ENCODE results near the gene GPER1.

Gene GPER1

DNA sequence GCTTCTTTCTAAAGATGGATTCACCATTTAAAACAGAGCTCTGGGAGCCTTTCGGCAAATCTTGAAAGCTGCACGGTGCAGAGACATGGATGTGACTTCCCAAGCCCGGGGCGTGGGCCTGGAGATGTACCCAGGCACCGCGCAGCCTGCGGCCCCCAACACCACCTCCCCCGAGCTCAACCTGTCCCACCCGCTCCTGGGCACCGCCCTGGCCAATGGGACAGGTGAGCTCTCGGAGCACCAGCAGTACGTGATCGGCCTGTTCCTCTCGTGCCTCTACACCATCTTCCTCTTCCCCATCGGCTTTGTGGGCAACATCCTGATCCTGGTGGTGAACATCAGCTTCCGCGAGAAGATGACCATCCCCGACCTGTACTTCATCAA is 3.7 kb downstream of the GPER1 start:
- no peak for DNase-seq

DNA sequence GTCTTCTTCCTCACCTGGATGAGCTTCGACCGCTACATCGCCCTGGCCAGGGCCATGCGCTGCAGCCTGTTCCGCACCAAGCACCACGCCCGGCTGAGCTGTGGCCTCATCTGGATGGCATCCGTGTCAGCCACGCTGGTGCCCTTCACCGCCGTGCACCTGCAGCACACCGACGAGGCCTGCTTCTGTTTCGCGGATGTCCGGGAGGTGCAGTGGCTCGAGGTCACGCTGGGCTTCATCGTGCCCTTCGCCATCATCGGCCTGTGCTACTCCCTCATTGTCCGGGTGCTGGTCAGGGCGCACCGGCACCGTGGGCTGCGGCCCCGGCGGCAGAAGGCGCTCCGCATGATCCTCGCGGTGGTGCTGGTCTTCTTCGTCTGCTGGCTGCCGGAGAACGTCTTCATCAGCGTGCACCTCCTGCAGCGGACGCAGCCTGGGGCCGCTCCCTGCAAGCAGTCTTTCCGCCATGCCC is 4.3 kb downstream of the GPER1 start:
- no peak for DNase-seq

DNA sequence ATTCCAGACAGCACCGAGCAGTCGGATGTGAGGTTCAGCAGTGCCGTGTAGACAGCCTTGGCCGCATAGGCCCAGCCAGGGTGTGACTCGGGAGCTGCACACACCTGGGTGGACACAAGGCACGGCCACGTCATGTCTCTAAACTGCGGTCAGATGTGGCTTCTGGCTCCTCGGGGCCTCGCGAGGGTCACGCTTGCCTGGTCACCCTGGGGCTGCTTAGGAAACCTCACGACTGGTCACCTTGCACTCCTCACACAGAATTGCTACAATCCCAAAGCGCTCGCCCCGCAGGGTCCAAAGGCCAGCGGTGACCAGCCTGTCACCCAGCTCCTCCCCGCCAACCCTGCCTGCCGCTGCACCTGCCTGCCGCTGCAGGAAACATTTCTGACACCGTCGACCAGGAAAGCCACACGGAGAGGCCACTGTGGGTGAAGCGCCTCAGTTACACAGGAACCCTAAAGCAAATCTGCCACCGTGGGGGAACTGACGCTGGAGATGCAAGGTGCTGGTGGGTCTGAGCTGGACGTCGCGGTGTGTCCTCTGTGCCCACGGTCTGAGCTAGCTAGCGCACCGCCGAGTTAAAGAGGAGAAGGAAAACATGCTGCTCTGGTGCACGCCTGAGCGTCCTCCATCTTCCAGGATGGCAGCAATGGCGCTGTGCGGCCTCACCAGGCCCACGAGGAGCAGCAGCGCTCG is 5.0 kb downstream of the GPER1 start:
- no peak for DNase-seq

DNA sequence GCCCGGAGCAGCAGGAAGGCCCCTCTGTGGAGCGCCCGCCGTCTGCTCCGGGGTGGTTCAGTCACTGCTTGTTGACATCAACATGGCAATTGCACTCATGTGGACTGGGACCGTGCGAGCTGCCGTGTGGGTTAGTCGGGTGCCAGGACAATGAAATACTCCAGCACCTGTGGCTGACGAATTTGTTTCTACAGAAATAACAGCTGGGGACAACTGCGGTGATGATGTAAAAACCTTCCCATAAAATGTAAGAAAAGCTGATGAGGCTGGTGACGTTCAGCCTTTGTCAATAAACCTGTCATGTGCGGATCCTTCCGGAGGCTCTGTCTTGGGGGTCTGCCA is 5.6 kb downstream of the GPER1 start:
- DNase-seq = no peak

DNA sequence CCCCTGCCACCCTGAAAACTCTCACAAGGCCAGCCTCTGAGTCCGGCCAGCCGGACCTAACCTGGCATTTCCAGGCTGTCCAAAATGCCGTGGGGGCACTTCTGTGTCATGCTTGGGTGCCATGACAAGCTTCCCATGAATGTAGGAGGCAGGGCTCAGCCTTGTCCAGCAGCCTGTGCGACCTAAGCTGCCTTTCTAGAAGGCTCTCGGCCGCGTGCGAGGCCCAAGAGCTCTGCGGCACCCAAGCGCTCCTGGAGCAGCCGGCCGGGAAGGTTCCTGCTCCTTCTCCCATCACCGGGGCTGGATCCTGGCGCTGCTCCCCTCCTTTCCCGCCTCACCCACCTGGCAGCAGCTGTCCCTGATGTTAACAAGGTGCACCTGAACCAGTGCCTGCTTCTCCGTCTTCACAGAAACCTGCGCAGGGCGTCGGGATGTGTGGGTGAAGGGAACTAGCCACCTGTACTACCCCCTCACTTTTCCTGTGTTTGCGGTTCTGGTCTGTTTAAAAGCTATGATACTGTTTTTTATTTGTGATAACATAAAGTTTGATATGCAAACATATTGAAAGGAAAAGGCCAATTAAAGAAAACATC is 6.1 kb downstream of the GPER1 start:
- DNase-seq = no peak

DNA sequence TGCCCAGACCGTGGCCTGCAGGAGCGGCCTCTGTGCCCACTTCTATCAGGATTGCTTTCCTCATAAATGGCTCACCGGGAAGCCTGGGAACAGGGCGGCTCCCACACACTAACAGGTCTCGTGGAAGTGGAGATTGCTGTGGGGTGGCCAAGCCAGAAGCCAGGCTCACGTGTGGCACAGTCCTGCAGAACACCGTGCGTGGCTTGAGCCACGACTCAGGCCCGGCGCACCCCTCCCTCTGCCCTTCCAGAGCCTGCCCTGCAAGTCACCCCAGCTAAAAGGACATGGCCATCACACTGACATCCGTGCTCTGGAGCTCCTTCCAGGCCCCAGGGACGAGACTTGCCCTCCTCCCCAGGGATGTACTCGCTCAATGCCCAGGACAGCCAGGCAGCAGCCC is 7.0 kb downstream of the GPER1 start:
- DNase-seq = no peak

DNA sequence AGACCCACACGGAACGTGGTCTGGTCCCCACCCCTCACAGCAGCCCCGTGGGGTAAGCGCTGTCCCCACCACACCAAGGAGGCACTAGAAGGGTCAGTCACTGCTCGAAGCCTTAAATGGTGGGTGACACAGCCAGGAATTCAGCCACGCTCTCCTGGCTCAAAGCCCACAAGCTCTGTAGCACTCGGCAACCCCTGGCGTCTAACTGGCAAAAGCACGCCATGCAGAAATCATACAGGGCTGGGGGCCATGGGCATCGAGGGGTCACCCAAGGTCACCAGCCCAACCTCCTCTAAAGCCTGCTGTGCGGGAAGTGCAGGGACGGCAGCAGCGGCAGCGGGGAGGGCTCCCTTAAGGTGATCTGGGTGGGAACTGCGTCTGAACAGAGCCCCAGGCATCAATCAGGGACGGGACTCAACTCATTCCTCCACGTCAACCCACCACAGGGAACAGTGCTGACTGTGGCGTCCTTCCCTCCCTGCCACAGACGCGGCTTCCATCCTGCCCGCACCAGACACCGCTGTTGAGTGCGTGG is 7.8 kb downstream of the GPER1 start:
- DNase-seq = no peak

DNA sequence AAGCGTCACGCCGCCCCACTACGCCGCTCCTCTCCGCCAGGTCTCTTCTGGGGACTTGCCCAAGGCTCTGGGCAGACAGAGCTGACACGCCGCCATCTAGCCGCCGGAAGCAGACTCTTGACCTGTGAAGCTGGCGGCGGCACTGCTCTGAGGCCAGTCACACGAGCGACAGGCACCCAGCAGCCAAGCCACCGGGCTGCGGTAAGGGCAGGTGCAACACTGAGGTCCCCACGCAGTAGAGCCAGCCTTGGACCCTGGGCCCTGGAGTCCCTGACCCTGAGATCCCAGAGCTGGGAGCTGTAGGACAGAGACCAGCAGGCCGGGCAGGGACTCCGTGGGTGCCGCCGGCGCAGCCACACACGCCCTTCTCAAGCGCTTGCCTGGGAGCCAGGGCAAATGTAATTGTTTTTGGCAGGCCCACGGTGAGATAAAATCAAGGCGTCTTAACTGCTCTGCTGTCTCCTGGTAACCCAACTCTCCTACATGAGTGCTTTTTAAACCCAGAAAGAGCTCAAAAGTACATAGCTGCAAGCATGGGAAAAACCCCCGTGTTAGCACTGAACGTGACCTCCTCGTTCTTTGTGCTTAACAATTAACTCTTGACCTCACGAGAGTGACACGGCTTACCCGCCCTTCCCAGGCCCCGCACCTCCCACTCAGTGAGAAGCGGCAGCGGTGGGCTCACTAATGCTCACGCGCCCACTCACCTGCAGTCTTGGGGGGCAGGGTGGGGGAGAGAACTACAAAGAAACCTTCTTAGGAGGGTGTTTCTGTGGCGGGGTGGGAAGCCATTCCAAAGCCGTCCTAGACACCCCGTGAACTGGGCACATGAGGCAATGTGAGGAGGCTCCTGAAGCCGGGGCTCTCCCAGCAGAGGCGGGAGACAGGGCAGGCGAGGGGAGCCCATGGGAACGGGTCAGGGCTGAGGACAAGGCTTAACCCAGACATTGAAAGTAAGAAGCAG is 8.5 kb downstream of the GPER1 start:
- DNase-seq = peak; percentile 22

DNA sequence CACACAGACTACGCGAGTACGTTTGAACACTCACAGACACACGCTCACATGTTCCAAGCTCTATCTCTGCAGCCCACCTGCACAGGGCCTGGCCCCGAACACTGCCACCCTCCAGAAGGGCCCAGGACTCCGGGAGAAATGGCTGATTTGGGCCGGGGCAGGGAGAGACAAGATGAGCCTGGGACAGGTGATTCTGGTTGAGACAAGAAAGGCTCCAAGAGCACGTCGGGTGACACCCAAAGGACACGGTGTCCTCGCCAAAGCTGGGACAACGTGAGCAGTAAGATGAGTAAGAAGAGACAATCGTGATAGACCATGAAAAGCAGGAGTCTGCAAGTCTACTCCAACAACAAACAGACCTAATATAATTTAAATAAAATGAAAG is 9.2 kb downstream of the GPER1 start:
- DNase-seq = no peak

DNA sequence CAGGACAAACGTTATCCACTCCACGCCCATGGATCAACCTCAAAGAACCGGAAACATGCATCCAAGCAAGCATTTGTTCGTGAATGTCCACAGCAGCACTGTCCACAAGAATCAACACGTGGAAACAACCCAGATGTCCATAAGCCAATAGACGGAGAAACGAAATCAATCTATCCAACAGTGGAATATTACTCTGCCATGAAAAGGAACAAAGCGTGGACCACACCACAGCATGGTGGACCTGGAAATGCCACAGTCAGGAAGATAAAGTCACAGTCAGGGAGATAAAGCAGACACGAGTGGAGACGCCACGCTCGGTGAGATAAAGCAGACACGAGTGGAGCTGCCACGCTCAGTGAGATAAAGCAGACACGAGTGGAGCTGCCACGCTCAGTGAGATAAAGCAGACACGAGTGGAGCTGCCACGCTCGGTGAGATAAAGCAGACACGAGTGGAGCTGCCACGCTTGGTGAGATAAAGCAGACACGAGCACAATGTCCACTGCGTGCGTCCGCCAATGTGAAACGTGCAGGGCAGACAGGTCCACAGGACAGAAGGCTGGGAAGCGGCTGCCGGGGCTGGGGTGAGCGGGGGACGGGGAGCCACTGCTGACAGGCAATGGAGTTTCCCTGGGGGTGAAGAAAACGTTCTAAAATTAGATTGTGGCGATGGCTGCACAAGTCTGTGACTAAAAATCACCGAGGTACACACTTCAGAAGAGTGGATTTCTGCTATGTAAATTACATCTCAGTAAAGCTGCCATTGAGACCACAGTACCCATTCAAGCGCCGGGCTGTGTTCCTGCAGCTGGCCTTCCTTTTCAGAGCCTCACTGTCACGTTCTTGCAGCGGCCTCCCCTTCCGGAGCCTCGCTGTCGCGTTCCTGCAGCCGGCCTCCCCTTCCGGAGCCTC is 10.6 kb downstream of the GPER1 start:
- DNase-seq = no peak

DNA sequence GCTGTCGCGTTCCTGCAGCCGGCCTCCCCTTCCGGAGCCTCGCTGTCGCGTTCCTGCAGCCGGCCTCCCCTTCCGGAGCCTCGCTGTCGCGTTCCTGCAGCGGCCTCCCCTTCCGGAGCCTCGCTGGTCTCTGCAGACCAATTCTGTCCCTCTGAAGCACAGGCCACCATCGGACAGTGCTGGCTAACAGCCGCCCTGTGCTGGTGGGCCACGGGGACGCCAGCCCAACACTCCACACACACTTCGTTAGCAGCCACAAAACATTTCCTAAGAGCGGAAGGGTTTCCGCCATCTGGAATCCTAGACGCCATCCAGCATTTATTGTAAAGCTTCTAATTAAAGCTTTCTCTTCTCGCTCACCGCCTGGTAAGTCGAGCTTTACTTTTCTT is 11.2 kb downstream of the GPER1 start:
- DNase-seq = no peak

DNA sequence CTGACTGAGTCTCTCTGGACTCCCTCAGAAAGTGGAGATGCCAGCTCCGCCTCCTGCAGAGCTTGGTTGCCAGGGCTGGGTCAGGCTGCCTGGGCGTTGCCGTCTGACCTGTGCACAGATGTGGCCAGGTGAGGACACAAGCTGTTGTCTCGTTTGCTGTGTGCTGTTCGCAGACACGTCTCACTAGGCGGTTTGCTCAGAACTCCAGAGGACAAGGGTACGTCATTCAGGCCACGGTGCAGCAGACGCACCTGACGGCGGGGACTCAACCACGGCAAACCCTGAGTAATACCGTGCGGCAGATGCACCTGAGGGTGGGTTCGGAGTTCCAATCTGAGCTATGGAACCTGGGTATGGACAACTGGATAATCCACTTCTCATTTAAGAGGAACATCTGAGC is 11.7 kb downstream of the GPER1 start:
- no peak for DNase-seq

DNA sequence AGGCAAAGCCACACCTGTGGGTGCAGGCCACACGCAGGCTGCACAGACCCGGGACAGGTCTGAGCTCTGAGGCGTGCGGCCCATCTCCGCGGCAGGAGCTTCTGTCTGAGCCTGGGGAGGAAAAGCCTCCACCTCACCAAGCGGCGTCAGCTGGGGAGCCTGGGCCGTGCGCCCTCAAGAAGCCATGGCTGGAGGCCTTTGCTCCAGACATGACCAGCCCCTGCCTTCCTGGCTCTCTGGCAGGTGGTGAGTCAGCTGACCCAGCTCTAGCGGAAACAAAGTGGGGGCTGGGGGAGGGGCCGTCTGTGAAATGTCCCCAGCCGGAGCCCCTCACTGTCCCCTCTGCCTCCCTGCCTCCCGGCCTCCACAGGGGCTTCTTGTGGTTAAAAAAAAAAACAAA is 12.5 kb downstream of the GPER1 start:
- peak; percentile 35 for DNase-seq

DNA sequence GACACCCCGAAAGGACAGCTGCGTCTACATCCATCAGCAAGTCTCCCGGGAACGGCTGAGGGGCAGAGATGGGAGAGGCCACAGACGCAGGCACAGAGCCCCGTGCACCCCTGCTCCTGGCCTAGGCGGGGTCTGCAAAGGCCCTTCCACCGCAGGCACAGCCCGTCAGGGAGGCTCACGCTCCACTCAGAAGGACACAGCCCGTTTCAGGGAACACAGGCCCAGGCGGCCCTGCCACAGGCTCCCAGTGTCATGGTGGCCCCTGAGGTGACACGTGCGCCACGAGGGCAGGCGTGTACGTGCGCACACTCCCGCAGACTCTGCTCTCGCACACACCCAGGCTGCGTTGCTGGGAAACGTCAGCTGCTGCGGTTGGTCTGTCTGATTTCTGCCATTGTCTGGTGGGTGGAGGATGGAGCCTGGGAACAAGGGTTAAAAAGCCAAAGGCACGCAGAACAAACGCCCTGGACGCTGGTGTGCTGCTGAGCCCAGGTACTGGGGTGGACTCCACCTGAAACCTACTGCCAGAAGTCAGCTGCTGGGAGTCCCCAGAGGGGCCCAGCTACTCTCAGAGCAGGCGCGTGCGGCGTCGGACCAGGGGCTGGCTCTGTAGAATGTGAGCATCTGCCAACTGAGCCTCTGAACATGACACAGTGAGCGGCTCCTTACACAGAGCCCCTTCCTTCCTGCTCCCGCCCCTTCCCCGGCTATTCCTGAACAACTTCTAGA is 13.1 kb downstream of the GPER1 start:
- no peak for DNase-seq

DNA sequence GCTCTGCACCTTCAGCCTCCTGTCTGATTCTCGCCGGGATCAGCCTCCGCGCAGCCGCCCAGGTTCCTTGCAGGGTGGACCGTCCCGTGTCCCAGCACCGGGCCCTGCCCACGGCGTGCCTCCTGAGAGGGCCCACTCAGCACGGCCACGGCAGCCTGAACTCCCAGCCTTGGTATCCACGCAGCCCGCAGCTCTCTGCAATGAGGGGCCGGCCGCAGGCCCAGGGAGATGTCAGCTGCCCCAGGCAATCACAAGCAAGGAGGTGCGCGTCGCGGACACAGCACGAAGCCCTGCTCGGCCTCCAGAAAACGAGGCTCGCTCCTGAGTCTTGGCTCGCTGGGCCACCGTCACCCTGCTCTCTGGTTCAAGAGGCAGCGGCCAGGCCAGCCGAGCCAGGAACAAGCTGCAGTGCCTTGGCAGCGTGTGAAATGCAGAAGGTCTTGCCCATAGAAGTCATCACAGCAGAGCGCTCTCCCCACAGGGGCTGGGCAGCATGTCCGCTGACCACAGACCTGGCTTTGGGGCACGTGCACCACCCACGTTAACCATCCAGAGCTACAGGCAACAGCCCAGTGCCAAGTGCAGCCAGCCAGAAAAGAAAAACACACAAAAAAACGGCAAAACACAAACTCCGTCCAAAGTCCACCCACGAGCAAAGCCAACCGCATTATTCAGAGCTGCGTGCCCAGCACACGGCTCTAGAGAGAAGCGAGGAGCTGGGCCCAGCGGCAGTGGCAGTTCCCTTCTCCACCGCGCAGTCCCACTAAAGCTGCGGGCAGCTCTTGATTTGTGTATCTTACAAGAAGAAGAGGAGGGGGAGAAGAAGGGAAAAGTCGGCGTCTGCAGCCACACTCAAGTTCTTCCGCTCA is 13.9 kb downstream of the GPER1 start:
- DNase-seq = no peak

DNA sequence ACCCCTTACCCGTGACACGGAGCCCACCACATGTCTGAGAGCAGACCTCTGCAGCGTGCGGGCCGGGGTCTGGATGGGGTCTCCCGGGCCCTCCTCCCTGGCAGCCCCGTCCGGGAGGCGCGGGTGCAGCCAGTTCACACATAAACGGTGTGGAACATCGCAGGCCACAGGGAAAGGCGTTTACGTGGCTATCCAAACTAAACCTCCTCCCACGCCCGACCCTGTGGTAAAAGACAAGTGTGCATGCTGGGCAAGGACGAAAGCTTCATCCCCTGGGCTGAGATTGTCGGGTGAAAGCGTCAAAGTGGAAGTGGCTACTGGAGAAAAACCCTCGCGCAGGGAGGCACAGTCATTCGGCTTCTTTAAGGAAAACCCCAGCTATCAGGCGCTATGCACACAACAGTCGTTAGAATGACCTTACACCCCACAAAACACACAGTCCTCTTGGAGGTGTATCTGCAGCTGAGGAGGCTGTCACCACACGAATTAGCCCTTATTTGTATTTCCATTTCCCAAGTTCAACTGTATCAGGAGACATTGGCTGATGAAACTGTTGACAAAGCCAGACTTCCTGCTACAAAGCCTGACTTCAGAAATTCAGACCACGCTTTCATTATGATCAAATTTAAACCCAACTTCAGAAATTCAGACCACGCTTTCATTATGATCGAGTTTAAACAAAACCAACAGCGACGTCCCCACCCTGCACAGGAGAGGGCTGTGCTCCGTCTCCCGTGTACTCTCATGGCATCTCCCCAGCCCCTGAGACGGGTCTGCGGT is 15.3 kb downstream of the GPER1 start:
- DNase-seq = no peak

DNA sequence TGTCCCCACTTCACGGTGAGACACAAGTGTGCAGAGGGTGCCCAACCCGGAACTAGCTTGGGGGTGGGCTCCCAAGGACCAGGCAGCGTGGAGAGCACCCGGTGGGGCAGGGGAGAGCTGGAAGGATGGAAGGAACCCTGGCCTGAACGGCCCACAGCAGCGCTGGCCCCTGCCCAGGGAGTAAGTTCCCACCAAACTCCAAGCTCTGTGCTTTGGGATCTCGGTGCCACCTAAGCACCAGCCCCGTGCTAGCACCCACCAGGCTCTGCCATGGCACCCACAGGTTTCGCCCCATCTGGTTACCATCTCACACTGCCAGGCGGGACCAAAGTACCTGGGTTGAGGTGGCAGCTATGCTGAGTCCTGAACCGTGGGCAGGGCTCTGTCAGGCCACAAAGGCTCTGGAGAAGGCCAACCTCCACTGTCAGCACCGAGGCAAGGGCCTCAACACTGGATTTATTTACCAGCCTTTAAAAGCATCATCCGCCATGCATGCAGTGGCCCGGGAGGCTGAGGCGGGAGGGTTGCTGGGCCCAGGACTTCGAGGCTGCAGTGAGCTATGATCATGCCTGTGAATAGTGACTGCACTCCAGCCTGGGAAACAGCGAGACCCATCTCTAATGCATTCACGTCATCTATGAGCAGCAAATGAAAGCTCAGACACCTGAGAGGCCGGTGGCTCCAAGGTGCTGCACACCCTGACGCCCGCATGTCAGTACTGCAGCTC is 16.0 kb downstream of the GPER1 start:
- no peak for DNase-seq

DNA sequence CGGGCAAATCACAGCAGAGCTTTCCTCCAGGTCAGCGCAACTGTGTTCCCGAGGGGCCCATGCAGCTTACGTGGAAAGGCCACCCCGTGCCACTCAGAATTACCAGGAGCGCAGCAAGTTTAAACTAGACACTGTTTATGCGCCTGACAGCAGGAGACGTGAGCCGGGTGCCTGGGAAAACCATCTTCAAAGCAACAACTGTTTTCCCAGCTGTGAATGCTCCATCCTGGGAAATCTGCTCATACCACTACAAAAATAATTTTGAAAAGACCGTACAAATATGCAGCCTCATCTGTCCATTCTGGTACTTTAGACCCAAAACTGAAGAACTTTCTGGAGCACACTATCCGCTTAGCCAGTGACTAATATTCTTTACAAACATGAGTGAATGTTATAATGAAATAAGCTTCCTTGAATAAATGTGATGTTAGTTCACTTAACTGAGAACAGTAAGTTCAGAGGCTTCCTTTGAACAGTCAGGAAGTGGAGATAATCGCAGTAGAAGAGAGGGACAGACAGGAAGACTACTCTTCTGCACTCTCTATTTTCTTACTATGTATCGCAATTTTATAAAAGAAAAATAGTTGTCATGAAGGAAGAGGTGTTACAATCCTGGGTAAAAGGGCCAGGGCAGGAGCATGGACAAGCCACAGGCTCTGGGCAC is 16.7 kb downstream of the GPER1 start:
- DNase-seq = no peak

DNA sequence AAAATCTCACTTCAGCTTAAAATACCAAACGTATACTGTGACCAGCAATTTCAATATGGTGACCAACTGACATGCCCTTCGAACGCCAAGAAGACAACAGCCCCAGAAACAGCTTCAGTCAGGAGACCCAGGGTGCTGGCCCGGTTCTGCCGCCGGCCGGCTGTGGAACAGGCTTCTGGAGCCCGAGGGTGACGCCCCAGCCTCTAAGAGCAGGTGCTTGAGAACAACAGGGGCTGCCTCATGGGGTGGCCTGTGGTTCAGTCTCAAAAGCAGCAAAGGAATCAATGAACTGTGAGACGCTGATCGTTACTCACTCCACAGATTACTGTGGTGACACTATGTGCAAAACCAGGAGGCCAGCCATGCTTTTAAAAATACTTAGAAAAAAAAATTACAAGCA is 17.3 kb downstream of the GPER1 start:
- no peak for DNase-seq
